ENCODE results near the gene IGFBP7.
A peak's percentile ranks its signal among the peaks of the same experiment; 100 is the strongest.

IGFBP7 gene

DNA sequence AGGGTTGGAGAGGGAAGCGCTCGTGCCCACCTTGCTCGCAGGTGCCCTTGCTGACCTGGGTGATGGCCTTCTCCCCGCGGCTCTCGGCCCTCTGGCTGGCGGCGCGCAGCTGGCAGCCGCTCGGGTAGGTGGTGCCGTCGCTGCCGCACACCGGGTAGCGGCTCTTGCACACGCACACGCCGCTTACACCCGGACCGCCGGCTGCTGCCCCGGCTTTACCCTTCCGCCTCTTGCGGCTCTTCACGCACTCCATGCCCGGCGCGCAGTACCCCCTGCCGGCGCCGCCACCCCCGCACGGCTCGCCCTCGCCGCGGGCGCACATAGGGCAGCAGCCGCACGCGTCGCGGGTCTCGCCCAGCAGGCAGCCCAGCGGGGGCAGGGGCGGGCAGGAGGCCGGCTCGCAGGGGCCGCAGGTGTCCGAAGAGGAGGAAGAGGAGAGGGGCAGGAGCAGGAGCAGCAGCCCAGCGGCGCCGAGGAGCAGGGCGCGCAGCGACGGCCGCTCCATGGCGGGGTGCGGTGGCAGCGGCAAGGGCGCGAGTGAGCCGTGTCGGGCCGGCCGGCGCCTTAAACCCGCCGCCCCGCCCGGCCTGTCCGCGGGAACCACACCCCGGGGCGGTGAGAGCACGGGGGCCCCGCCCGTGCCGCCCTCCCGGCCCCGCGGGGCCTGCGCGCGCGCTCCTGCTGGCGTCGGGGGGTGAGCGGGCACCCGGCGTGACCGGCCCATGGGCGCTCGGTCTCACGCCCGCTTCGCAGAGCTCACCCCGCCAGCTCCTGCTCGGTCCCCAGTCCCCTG, at the start of gene IGFBP7:
IGFBP7 (minus strand) TSS at position 539 of the 793 bp plus-strand sequence; CDS start at position 505, 34 bp downstream.
- H3K4me3 Mint-ChIP-seq: peak within 1 kb of the TSS; percentile 75
- no peaks in the 10 kb centered on the region for H3K9me3 Mint-ChIP-seq
- H3K27ac Mint-ChIP-seq: peak within 1 kb of the TSS; percentile 41
- H3K4me1 Mint-ChIP-seq (ENCODE audit: low read depth): peaks cover 13% of the 10 kb centered on the region
- DNase-seq: no peak
- peaks cover 83% of the 10 kb centered on the region for H3K27me3 Mint-ChIP-seq
- no peaks in the 10 kb centered on the region for H3K36me3 Mint-ChIP-seq (ENCODE audit: low read depth)

- Mint-ChIP-seq H3K9me3 (no peaks in the 10 kb centered on the region), H3K27ac (no peak overlapping the region), H3K27me3 (peaks cover 19% of the 10 kb centered on the region), H3K4me1 (ENCODE audit: low read depth) (peaks cover 12% of the 10 kb centered on the region), H3K36me3 (ENCODE audit: low read depth) (no peaks in the 10 kb centered on the region), H3K4me3 (no peak overlapping the region)
- no peak for DNase-seq
Measured at GRCh38 chr4:57159866-57160265, 49.7 kb upstream of the IGFBP7 start.

GRCh38 chr4:57158762-57159161, 48.6 kb upstream of the IGFBP7 start:
- peaks cover 11% of the 10 kb centered on the region for H3K27me3 Mint-ChIP-seq
- no peak overlapping the region for H3K27ac Mint-ChIP-seq
- H3K9me3 Mint-ChIP-seq: no peaks in the 10 kb centered on the region
- H3K4me3 Mint-ChIP-seq: no peak overlapping the region
- DNase-seq: no peak
- H3K36me3 Mint-ChIP-seq (ENCODE audit: low read depth): no peaks in the 10 kb centered on the region
- peaks cover 5% of the 10 kb centered on the region for H3K4me1 Mint-ChIP-seq (ENCODE audit: low read depth)

DNA sequence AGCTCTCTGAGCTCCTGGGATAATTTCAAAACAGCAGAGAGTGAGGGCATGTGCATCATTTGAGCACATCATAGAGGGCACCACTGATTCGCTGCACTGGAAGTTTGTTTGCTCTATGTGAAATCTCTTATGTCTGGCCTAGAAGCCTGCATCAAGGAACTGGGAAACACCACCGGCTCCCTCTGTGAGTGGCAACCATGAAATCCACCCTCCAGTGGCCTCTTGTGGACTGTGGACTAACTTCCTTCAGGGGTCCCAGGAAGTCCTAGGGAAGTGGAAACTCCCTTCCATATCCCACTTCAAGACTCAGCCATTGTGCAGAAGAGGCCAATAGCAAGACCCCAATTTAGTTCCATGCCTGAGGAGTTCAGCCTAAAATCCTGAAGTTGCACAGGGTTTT, 48.0 kb upstream of the IGFBP7 start:
- H3K27ac Mint-ChIP-seq: no peak overlapping the region
- H3K4me1 Mint-ChIP-seq (ENCODE audit: low read depth): peaks cover 2% of the 10 kb centered on the region

GRCh38 chr4:57157596-57158137, 47.5 kb upstream of the IGFBP7 start:
- Mint-ChIP-seq H3K27me3 (peaks cover 18% of the 10 kb centered on the region), H3K4me3 (no peak overlapping the region), H3K4me1 (ENCODE audit: low read depth) (no peaks in the 10 kb centered on the region), H3K36me3 (ENCODE audit: low read depth) (no peaks in the 10 kb centered on the region), H3K27ac (no peak overlapping the region), H3K9me3 (no peaks in the 10 kb centered on the region)
- no peak for DNase-seq

More for the DNA sequence above, 48.0 kb upstream of the IGFBP7 start:
- no peak for DNase-seq
- no peaks in the 10 kb centered on the region for H3K9me3 Mint-ChIP-seq
- H3K36me3 Mint-ChIP-seq (ENCODE audit: low read depth): no peaks in the 10 kb centered on the region
- peaks cover 15% of the 10 kb centered on the region for H3K27me3 Mint-ChIP-seq
- H3K4me3 Mint-ChIP-seq: no peak overlapping the region

- H3K4me3 Mint-ChIP-seq: no peak overlapping the region
- DNase-seq: no peak
- no peaks in the 10 kb centered on the region for H3K36me3 Mint-ChIP-seq (ENCODE audit: low read depth)
- no peak overlapping the region for H3K27ac Mint-ChIP-seq
- peaks cover 18% of the 10 kb centered on the region for H3K27me3 Mint-ChIP-seq
- H3K4me1 Mint-ChIP-seq (ENCODE audit: low read depth): no peaks in the 10 kb centered on the region
- H3K9me3 Mint-ChIP-seq: no peaks in the 10 kb centered on the region
Measured at GRCh38 chr4:57156242-57156990, 46.2 kb upstream of the IGFBP7 start.

DNA sequence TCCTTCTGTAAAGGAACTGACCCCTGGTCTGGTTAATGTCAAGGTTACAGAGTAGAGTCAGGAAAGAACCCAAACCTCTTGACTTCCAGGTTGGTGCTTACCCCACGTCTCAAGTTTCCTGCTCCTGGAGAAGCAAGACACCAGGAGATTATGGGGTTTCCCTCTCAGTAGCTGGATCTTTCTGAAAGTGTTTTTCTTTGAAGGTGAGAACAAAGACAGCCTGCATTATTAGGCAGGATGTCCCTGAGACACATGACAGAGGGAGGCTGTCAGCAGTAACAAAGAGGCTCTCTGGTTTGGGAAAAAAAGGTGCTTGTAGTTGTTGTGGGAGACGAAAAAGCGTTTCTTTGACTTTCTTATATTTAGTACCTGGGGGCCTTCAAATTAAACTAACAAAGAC, 44.7 kb upstream of the IGFBP7 start:
- Mint-ChIP-seq H3K27me3 (peaks cover 24% of the 10 kb centered on the region), H3K36me3 (ENCODE audit: low read depth) (no peaks in the 10 kb centered on the region), H3K4me3 (no peak overlapping the region), H3K9me3 (no peaks in the 10 kb centered on the region), H3K4me1 (ENCODE audit: low read depth) (no peaks in the 10 kb centered on the region), H3K27ac (no peak overlapping the region)
- DNase-seq: no peak

GRCh38 chr4:57154191-57154590, 44.0 kb upstream of the IGFBP7 start:
- H3K9me3 Mint-ChIP-seq: no peaks in the 10 kb centered on the region
- H3K27me3 Mint-ChIP-seq: peaks cover 24% of the 10 kb centered on the region
- H3K36me3 Mint-ChIP-seq (ENCODE audit: low read depth): no peaks in the 10 kb centered on the region
- no peaks in the 10 kb centered on the region for H3K4me1 Mint-ChIP-seq (ENCODE audit: low read depth)
- no peak overlapping the region for H3K4me3 Mint-ChIP-seq
- DNase-seq: no peak
- no peak overlapping the region for H3K27ac Mint-ChIP-seq

- H3K36me3 Mint-ChIP-seq (ENCODE audit: low read depth): no peaks in the 10 kb centered on the region
- peaks cover 25% of the 10 kb centered on the region for H3K27me3 Mint-ChIP-seq
- H3K4me3 Mint-ChIP-seq: no peak overlapping the region
- no peaks in the 10 kb centered on the region for H3K9me3 Mint-ChIP-seq
- H3K27ac Mint-ChIP-seq: no peak overlapping the region
- DNase-seq: no peak
- H3K4me1 Mint-ChIP-seq (ENCODE audit: low read depth): no peaks in the 10 kb centered on the region
Measured at GRCh38 chr4:57153207-57153606, 43.0 kb upstream of the IGFBP7 start.

DNA sequence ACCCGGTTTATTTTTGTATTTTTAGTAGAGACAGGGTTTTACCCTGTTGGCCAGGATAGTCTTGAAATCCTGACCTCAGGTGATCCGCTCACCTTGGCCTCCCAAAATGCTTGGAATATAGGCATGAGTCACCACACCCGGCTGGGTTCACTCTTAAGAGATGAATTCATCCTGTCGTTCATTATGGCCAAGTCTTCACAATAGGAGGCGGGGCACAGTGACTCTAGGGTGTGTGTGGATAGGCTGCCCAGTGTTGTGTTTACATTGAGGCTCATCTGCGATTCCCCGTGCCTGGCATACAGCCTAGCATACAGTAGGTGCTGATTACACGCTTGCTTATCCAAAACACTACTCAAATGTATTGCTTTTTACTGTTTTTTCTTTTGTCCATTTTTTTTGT, 41.3 kb upstream of the IGFBP7 start:
- Mint-ChIP-seq H3K4me3 (no peak overlapping the region), H3K4me1 (ENCODE audit: low read depth) (no peaks in the 10 kb centered on the region), H3K27me3 (peaks cover 27% of the 10 kb centered on the region), H3K27ac (no peak overlapping the region), H3K36me3 (ENCODE audit: low read depth) (no peaks in the 10 kb centered on the region), H3K9me3 (no peaks in the 10 kb centered on the region)
- DNase-seq: no peak

- Mint-ChIP-seq H3K36me3 (ENCODE audit: low read depth) (no peaks in the 10 kb centered on the region), H3K27me3 (peaks cover 18% of the 10 kb centered on the region), H3K27ac (no peak overlapping the region), H3K9me3 (no peaks in the 10 kb centered on the region), H3K4me1 (ENCODE audit: low read depth) (no peaks in the 10 kb centered on the region), H3K4me3 (no peak overlapping the region)
- no peak for DNase-seq
Measured at GRCh38 chr4:57149833-57150232, 39.6 kb upstream of the IGFBP7 start.

DNA sequence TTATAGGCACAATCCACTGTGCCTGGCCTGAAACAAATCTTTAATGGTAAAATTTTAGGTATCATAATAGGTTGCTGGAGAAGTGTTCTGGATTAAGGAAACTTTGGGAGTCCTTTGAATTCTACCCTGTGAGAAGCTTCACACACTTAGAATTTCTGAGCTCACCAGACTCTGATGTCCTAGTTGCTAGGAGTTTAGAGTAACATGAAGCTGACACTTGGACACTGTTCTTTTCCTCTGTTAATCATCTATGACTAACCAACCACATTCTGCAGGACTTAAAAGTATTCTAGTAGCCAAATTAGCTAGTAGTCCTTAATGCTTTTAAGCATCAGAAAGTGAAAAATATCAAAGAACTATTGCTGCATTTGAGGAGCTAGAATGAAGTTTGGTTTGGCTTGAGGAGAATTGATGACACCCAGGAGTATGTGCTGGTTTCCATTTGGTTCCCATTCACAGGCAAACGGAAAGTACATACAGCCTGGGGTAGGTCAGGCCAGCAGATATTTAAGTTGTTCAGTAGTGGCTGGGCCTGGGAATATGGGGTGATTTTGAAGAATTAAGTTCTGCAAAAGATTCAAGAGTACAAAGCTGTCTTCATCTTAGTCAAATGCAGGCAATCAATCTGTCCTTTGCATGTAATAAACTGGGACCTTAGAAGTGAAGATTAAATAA, 38.8 kb upstream of the IGFBP7 start:
- Mint-ChIP-seq H3K36me3 (ENCODE audit: low read depth) (no peaks in the 10 kb centered on the region), H3K27ac (no peak overlapping the region), H3K4me1 (ENCODE audit: low read depth) (no peaks in the 10 kb centered on the region), H3K4me3 (no peak overlapping the region), H3K9me3 (no peaks in the 10 kb centered on the region), H3K27me3 (peaks cover 17% of the 10 kb centered on the region)
- no peak for DNase-seq

DNA sequence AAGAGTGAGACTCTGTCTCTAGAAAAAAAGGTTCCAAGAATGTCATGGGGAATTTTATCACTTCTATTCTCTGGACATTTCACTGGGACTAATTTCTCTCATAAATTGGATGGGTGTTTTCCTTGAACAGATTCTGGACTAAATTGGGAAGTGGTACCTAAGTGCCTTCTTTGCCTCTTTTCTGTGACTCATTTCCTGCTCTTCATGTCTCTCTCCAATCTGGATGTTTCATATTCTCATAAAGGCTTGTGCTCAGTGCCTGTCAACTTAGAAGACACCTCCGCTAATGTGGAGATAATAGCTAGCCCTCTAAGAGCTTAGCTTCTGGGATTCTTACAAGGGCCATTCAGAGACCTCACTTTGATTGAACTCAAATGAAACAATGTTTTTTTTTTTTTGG, 38.0 kb upstream of the IGFBP7 start:
- no peak for DNase-seq
- Mint-ChIP-seq H3K4me1 (ENCODE audit: low read depth) (no peaks in the 10 kb centered on the region), H3K9me3 (no peaks in the 10 kb centered on the region), H3K36me3 (ENCODE audit: low read depth) (no peaks in the 10 kb centered on the region), H3K27me3 (peaks cover 16% of the 10 kb centered on the region), H3K4me3 (no peak overlapping the region), H3K27ac (no peak overlapping the region)

- DNase-seq: no peak
- Mint-ChIP-seq H3K36me3 (ENCODE audit: low read depth) (no peaks in the 10 kb centered on the region), H3K4me1 (ENCODE audit: low read depth) (no peaks in the 10 kb centered on the region), H3K4me3 (no peak overlapping the region), H3K27ac (no peak overlapping the region), H3K27me3 (peaks cover 14% of the 10 kb centered on the region), H3K9me3 (no peaks in the 10 kb centered on the region)
Measured at GRCh38 chr4:57147335-57148060, 37.3 kb upstream of the IGFBP7 start.

Data from activated T-cell treated with anti-CD3 and anti-CD28 coated beads, Interleukin-2, amount 50 U/mL, for 24 hours (primary cell).